Esophagus squamous epithelium (tissue), 4 donors: ENCODE results near the gene ERVMER34-1.

Experiments used
- CTCF ChIP-seq, 6 experiments: fragments of 450-650 bp in 4 of 6; fragments of 200-600 bp in 2 of 6; sonication (generic) in 2 of 6; IDR thresholded peaks; one replicate each; pipeline ENCODE4 v1.5.1; 2016 to 2019; ENCODE audit warnings: antibody characterized with exemption in 6 of 6, mild to moderate bottlenecking in 4 of 6, moderate library complexity in 4 of 6
- POLR2A ChIP-seq, 4 donors: fragments of 450-650 bp; IDR thresholded peaks; one replicate each; pipeline ENCODE4 v1.6.1; 2017; ENCODE audit warnings: antibody characterized with exemption in 4 of 4, mild to moderate bottlenecking in 4 of 4, moderate library complexity in 3 of 4

- TF ChIP-seq CTCF (IDR thresholded peaks at IDR 0.05) (no peak), POLR2A (IDR thresholded peaks at IDR 0.05) (no peak)
Measured at GRCh38 chr4:52780617-52781354, 29.6 kb upstream of the ERVMER34-1 start.
